HG02938 (cell line): ENCODE data around the gene HPCAL4.

Experiments
- ATAC-seq: cut with Tn5 transposase; IDR thresholded peaks from one replicate; pipeline ENCODE4 v1.9.1; 2021; ENCODE audit warnings: mild to moderate bottlenecking, moderate library complexity; ENCODE audit not compliant: unreplicated experiment

Gene HPCAL4

DNA sequence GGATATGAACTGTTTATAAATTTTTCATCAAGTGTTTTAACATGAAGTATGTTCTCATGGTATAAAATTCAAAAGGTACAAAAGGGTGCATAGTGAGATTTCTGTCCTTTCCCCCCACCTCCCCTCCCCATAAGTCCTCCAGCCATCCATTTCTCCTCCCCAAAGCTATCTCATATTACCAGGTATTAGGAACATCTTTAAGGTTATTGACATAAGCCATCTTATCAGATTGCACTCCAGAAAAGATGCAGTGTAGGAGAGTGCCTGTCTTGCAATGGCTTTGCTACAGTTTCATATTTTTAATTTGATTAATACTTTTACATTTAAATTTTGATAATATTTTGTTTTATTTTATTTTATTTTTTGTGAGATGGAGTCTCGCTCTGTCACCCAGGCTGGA lies 13.5 kb upstream of the HPCAL4 start:
- no peak for ATAC-seq

DNA sequence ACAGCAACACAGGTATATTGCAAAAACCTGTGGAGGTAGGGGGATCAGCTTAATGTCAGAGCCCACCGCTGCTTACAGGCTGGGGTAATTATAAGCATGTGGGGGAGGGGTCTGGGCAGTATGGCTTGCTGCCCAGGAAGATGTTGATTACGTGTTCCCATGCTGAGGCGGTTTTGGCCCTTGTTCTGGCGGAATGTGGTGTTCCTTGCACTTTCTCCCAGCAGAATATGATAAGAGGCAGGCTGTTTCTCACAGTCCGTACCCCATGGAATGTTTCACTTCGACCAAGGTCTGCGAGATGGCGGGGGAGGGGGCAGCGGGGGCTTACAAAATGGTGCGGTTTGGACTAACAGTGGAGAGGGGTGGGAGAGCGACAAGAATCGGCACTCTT lies 9.8 kb upstream of the HPCAL4 start:
- no peak for ATAC-seq

DNA sequence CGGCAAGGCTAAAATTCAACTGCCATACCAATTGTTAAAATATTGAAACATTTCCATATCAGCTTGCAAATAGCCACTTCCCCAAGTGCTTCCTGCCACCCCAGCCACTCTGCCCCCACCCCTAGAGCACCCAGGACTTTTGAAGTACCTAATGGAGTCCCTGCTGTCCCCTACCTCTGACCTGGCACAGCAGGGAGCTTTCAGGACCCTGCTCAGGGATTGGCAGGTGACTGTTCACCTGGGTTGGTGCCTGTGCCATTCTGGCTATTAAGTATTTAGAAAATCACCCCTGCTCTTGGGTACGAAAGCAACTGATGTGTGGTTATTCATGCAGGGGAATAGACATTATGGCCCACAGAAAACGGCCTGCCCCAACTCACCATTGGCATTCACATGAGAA lies 9.1 kb upstream of the HPCAL4 start:
- no peak for ATAC-seq

DNA sequence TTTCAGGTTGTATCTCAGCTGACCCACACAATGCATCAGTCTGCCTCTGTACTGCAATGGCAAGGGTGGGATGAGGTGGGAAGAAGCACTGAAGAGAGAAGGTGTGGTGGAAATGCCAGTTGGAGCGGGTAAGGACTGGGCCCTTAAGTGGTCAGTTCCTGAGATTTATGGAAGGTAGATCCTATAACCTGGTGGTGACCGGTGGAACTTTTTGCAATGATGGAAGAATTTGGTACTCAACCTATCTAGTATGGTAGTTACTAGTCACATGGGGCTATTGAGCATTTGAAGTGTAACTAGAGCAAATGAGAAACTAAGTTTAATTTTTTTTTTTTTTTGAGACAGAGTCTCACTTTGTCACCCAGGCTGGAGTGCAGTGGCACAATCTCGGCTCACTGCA lies 8.2 kb upstream of the HPCAL4 start:
- no peak for ATAC-seq

DNA sequence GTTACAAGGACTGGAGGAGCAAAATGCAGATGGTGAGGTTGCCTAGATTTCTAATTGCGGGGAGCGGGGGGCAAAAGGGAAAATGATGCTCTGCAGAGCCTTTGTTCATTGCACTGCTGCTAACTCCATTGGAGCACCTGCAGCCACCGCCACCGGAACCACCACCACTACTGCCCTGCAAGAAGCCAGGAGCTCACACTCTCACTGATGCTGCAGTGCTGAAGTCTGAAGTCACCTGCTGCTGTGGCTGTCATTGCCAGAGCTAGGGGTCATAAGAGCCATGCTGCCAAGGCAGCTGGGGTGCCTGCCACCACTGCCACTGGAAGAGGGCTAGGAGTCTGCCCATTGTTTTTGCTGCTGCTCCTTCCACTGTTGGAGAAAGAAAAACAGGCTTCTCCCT lies 7.3 kb upstream of the HPCAL4 start:
- no peak for ATAC-seq

DNA sequence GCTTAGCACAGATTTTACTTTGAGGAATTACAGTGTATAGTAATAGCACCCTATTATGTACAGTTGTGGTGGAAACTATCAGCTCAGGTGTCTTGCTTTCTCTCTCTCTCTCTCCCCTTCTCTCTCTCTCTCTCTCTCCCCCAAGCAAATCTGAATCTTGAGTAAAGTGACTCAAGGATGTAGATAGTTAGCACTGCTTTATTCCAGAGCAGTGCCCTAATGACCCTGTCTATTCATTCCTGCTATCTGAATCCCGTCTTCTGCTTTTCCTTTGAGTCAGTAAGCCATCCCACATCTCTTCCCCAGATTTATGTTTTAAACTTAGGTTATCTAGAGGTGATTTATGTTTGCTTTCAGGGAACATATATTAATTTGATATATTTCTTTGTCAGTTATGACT lies 5.2 kb upstream of the HPCAL4 start:
- ATAC-seq, result no peak

DNA sequence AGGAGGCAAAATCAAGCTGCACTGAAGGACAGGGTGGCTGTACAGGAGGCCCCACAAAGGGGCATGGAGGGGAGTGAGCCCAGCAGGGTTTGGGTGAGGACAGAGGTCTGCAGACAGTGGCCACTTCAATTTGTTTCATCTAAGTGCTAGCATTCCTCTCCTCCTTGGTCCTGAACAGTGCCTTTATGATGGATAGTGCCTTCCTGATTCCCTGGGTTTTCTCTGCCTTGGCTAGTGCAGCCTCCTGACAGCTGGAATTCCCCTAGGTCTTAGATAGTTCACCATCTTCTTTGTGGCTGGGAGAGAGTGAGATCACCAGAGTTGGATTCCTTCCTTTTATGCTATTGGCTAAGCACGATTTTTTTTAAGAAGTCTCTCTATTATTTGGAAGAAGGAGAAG lies 3.8 kb upstream of the HPCAL4 start:
- no peak for ATAC-seq

DNA sequence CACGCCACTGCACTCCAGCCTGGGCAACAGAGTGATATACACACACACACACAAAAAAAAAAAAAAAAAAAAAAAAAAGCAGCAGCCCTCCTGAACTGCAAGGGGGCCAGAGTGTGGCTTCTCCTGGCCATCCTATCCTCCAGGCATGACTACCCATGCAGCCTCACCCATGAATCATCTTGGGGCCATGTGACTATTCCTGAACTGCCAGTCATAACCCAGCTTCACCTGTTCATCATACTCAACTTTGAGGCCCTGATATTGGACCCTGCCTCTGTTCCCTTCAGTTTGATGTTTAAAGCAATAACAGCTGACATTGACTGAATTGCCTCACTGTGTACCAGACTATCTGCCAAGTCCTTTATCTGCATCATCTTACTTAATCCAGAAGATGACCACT lies 2.8 kb upstream of the HPCAL4 start:
- ATAC-seq, result no peak

DNA sequence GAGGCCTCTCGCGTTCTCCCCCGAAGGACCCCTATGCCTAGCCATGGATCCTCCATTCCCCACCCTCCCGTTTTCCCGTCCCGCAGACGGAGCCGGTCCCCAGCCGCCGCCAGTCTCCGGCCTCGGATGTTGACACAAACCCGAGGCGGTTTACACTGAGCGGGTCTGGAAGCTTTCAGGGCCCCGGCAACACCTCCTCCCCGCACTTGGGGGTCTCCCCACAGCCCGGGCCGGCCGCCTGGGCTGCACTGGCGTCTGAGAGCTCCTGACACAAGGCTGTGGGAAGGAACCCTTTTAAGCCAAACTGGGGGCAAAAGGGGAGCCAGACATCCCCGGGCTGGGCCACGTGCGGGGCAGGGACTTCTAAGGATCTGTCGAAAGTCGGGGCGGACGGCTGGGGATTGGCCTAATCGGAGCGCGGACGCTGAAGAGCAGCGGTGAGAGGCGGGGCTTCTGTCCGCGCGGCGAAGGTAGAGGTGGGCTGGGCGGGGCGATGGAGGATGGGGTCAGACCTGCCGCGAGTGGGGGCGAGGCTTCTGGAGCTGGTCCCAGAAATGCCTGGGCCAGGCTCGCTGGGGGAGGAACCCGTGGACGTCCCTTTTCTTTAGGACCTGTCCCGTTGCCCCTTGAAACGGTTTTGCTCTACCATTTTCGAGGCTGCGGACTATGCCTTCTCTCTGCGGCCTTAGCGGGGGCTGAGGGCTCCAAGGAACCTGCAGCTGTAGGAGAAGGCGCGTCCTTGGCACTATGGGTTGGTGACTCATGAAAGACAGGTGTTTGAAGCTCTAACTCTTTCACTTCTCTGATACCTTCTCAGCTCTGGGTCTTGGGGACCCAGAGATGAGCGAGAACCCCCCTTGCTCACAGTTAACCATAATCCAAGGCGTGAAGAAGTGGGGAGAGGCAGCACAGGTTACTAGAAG lies 1.2 kb upstream of the HPCAL4 start:
- no peak for ATAC-seq

DNA sequence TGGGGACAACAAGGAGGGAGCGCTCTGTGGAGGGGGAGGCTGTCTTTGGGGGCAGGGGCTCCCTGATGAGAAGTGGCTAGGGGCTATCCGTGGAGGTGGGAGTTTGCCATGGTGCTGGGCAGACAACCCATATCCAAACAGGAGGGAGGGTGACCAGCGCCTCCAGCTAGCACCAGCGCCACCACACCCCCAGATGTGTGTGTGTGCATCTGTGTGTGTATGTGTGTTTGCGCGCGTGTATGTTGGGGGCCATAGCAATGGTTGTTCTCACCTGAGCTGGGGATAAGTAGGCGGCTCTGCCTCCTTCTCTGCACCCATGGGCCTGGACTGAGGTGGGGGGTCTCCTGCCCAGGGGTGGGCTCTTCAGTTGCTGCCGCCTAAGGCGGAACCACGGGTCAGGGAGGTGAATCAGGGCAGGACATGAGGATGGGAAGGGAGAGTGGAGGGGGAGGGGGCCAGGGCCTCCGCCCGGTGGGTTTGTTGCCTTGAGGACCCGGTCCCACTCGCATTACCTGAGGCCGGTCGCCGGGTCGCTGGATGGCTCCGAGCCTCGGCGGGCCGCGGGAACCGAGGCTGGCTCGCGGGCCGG lies 345 bp downstream of the HPCAL4 start:
- peak; percentile 7 for ATAC-seq

DNA sequence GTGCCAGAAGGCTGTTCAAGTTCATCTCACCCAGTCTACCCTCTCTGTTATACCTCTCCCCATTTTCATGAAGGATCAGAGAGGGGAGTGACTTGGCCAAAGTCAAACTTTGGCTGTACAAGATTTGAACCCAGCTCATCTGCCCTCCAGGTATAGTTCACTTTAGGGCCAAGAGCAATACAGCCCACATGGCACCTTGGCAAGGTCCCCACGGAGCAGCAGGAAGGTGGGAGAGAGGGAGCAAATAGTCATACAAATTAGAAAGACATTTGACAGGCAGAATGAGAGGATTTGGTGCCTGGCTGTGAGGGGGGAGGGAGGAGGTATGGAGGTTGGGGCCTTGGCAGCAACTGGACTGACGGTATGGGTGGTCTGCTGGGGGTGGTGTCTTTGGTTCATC lies 1.0 kb downstream of the HPCAL4 start:
- ATAC-seq, result no peak

DNA sequence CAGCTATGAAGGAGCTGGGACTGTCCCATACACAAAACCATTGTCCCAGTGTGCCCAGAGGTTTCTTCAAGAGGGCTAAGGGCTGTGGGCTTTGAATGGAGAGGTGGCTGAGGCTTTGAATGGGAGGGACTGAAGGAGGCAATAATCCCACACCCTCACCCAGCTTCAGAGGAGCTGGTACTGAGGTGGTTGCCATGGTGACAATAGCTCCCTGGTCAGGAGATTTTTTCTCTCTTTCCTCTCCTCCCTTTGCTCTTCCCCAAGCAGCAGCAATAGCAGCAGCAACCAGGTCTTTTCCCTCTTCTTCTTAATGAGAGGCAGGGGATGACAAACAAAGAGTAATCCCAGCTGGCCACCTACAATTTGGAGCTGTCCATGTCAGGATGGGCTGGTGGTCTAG lies 1.6 kb downstream of the HPCAL4 start:
- ATAC-seq, result no peak

DNA sequence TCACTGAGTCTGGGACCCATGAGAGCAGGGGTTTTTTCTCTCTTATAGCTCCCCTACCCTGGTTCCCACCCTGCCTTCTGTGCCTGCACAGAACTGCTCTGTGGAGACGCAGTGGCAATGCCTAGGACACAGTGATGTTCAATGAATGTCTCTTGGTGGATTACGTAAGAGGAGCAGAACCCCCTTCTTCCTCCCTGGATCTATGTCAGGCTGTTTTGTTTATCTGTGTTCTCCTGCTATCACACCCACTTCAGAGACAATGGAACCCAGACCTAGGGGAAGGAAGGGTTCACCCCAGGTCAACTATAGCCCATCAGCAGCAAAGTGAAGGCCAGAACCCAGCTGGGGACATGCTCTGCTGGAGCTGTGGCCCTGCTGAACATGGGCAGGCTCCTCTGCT lies 2.0 kb downstream of the HPCAL4 start:
- no peak for ATAC-seq

DNA sequence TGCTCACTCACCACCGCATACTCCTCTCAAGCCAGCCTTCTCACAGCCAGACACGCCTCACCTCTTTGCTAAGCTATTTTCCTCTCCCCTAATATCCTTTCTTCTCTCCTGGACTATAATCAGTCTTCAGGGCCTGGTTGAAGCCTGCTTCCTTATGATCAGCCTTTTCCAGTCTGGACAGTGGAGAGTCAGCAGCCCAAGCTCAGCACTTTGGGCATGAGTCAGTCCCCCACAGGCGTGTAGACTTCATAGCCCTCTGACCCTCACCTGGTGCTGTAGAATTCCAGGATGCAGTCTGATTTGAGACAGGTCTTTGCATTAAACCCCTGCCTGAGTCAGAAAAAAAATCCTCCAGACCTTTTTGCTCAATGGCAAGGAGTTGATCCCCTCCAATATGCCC lies 2.5 kb downstream of the HPCAL4 start:
- ATAC-seq, result no peak

DNA sequence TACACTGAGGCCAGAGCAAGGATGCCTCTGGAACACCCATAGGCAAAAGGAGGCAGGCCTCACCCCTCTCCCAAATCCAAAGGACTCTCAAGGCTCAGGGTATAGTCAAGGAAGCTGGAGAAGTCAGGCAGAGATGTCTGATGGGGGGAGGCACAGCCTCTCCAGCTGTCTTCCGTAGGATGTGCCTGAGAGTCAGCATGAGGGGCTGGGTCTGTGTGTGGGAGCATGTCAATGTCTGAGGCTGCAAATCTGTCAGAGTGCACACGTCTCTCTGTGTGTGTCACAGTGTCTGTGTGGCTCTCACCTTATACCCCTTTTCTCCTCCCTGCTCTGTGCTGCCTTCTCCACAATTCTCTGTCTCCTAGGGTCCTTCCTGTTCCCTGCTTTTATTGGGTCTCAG lies 4.0 kb downstream of the HPCAL4 start:
- no peak for ATAC-seq

DNA sequence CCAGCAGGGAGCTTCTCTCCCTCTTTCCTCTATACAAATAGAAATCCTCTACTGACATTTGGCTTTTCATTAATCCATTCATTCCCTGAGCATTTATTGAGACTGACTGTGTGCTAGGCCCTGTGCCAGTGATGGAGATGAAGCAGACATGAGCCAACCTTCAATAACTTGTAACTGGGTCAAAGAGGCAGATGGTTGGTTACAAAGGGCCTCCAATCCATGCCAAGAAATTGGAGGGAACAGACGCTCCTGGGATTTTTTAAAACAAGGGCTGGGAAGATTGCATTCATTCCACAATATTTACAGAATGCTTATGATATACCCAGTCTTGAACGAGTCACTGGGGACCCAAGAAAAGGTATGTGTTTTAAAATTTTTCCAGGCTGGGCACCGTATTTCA lies 6.2 kb downstream of the HPCAL4 start:
- ATAC-seq, result no peak

DNA sequence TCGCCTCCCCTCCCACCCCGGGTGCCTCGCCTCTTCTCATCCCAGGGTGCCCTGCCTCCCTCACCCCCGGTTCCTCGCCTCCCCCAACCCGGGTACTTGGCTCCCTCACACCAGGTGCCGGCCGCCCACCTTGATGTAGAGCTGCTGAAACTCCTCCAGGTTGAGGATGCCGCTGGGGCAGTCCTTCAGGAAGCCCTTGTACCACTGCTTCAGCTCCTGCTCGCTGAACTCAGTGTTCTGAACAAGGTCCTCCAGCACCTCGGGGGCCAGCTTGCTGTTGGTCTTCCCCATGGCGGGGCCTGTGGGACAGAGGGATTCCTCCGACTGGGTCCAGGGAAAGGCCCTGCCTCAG lies 6.9 kb downstream of the HPCAL4 start:
- no peak for ATAC-seq

DNA sequence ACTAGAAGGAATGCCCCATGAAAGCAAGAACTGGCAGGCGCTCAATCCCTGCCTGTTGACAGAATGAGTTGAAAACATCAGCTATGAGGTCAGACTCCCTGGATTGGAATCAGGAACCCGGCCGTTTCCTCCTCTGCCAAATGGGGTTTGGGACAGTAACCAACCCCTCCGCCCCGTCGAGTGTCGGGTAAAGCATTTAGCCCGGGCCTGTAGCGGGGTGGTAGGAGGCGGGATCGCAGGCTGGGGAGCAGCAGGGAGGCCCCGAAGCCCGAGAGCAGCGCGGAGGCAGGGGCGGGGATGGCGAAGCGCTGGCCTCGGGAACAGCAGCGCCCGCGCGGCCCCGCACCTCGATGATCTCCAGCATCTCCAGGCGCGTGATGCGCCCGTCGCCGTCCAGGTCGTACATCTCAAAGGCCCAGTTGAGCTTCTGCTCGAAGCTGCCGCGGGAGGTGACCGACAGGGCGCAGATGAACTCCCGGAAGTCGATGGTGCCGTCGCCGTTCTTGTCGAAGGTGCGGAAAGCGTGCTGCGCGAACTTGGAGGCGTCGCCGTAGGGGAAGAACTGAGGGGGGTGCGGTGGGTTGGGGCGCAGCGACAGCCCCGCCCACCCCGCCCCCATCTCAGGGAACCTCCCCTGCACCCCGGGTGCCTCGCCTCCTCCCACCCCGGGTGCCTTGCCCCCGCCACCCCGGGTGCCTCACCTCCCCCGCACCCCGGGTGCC lies 7.5 kb downstream of the HPCAL4 start:
- ATAC-seq, result no peak

DNA sequence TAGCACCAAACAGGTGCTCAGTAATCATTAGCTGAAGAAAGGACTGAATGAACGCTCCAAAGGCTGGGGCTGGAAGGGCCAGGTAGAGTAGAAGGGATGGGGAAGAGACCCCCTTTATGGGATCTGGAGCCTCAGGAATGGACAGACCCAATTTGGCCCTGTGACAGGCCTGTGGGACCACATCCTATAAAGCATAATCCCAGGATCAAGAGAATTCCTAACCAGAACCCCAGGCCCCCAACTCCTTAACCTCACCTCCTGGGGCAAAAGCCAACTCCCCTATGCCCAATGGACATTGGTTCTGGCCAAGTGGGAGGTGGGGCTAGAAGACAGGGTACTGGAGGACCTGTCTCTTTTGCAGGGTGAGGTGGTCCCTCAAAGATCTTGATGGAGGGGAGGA lies 9.2 kb downstream of the HPCAL4 start:
- no peak for ATAC-seq

DNA sequence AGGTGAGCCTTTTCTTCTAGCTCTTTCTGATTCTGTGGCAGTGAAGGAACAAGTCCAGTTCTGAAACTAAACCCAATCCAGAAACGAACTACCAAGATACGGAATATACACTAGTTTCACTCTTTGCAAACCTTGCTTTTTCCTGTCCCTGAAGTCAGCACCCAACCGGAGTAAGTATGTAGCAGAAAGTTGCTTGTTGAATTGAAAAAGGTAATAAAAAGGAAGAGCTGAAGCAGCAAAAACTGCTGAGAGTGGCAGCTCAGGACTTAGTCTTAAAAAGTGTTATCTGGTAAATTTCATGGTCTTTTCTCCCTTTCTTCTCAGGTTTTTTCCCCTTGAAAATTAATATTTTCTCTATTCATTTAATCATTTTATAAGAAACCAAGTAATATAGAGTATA lies 9.9 kb downstream of the HPCAL4 start:
- ATAC-seq, result no peak

DNA sequence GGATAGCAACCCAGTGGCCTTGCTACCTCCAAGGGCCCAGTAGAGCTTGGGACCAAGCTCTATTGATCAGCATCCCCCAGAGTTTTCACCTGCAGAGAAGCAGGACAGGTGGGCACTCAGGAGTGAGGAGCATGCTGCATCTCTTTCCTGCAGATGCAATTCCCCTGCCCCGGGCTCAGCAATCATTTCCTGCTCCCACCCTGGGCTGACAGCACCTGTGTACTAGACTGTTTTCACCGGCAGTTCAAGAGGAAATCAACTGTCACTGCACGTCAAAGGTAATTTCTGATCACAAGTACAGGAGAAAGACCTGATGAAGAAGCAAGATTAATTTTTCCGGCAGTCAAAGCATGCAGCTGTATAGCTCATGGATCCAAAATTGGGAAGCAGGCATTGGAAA lies 10.5 kb downstream of the HPCAL4 start:
- no peak for ATAC-seq

DNA sequence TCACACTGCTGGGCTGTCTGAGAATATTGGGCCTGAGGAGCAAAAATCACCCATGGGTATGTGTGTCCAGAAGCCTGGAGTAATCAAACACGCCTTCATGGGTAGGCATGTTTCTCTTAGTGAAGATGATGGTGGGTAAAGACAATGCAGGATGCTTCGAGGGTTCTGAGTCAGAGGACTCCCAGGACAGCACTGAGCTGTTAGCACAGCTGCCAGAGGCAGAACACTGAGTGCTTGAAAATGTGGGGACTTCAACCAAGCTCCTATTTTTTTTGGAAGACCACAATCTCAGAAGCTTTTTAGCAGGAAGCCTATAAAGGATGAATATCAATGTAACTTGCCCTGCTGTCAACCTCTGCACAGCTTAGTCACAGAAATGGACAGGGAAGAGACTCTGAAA lies 11.4 kb downstream of the HPCAL4 start:
- ATAC-seq, result no peak
